Keratinocyte (primary cell): Measurements from ENCODE around the gene ETF1. TPM values are rescaled to one million over a fixed set of nuclear protein-coding genes. Genes with fewer than 3 reads are reported as not detected.

Experiments
- DNase-seq: peaks from one replicate; pipeline ENCODE4 v3.0.0-alpha.2; 2011; ENCODE audit warnings: low read depth, missing footprints, low spot score
- FAIRE-seq: peaks from 2 replicates; lab custom pipeline; 2011; peaks lifted over from hg19 to GRCh38; lab: Jason Lieb, UNC
- H2AFZ ChIP-seq: 2 replicates; pipeline ENCODE4 v1.6.0; 2012; ENCODE audit warnings: low read length, control low read depth, inconsistent platforms; ENCODE audit not compliant: control insufficient read depth
- H3K27ac ChIP-seq: 2 replicates; pipeline ENCODE4 v1.5.1; 2011; ENCODE audit warnings: low read length; ENCODE audit not compliant: control insufficient read depth, insufficient read depth
- H3K27me3 ChIP-seq: 3 replicates; pipeline ENCODE4 v1.6.0; 2011; ENCODE audit warnings: low read length; ENCODE audit not compliant: control insufficient read depth, insufficient read depth; ENCODE audit errors: extremely low read depth
- H3K36me3 ChIP-seq, 2 experiments: 2 replicates in 1 of 2; 3 replicates in 1 of 2; pipeline ENCODE4 v1.5.1; 2011; ENCODE audit warnings: low read length in 2 of 2, mild to moderate bottlenecking in 1 of 2; ENCODE audit not compliant: control insufficient read depth in 2 of 2, insufficient read depth in 2 of 2; ENCODE audit errors: extremely low read depth in 1 of 2
- H3K4me1 ChIP-seq: 3 replicates; pipeline ENCODE4 v1.5.1; 2011; ENCODE audit warnings: low read length; ENCODE audit not compliant: control insufficient read depth, insufficient read depth; ENCODE audit errors: extremely low read depth
- H3K4me2 ChIP-seq: 3 replicates; pipeline ENCODE4 v1.6.0; 2011; ENCODE audit warnings: low read depth, low read length; ENCODE audit not compliant: control insufficient read depth, insufficient read depth; ENCODE audit errors: extremely low read depth
- H3K4me3 ChIP-seq, 3 experiments: fragments of 200-600 bp in 1 of 3; sonication (generic) in 1 of 3; 2 replicates in 2 of 3; 3 replicates in 1 of 3; pipeline ENCODE4 v1.5.1; 2011 to 2016; ENCODE audit warnings: low read length in 3 of 3, mild to moderate bottlenecking in 3 of 3, control low read depth in 2 of 3, inconsistent platforms in 1 of 3, low read depth in 1 of 3, mixed read lengths in 1 of 3, mixed run types in 1 of 3, moderate library complexity in 1 of 3; ENCODE audit not compliant: control insufficient read depth in 2 of 3, insufficient read depth in 2 of 3; ENCODE audit errors: extremely low read depth in 1 of 3
- H3K79me2 ChIP-seq: 2 replicates; pipeline ENCODE4 v1.6.0; 2012; ENCODE audit warnings: low read length; ENCODE audit not compliant: control insufficient read depth, insufficient read depth
- H3K9ac ChIP-seq: 3 replicates; pipeline ENCODE4 v1.6.0; 2011; ENCODE audit warnings: low read length; ENCODE audit not compliant: control insufficient read depth, insufficient read depth; ENCODE audit errors: extremely low read depth
- H3K9me1 ChIP-seq: 3 replicates; pipeline ENCODE4 v1.6.0; 2011; ENCODE audit warnings: low read length; ENCODE audit not compliant: control insufficient read depth, insufficient read depth; ENCODE audit errors: extremely low read depth
- H3K9me3 ChIP-seq: 2 replicates; pipeline ENCODE4 v1.5.1; 2012; ENCODE audit warnings: low read depth, low read length; ENCODE audit not compliant: control insufficient read depth
- H4K20me1 ChIP-seq: 3 replicates; pipeline ENCODE4 v1.6.0; 2011; ENCODE audit warnings: low read length; ENCODE audit not compliant: control insufficient read depth, insufficient read depth; ENCODE audit errors: extremely low read depth
- CTCF ChIP-seq, 3 experiments: IDR thresholded peaks in 1 of 3; conservative IDR thresholded peaks in 1 of 3; optimal IDR thresholded peaks in 1 of 3; 2 replicates in 2 of 3; 3 replicates in 1 of 3; pipeline versions ENCODE3 to v1.5.1; 2011; ENCODE audit warnings: low read length in 3 of 3, mild to moderate bottlenecking in 3 of 3, moderate library complexity in 2 of 3, control low read depth in 1 of 3, inconsistent platforms in 1 of 3; ENCODE audit not compliant: insufficient read depth in 2 of 3; ENCODE audit errors: extremely low read depth in 1 of 3
- EZH2 ChIP-seq: IDR thresholded peaks from one replicate; pipeline ENCODE4 v1.6.1; 2012; ENCODE audit warnings: inconsistent platforms, mild to moderate bottlenecking, low read length, moderate library complexity
- dilution Hi-C: fragments of 300-500 bp; cut with MboI; formaldehyde crosslinking; loops from one replicate; pipeline ENCODE4 v1.7.0; 2020; ENCODE audit warnings: low sequenced_read_pairs; ENCODE audit not compliant: extremely low pct_ligation_motif_present
- polyA plus RNA-seq, 5 experiments: library from polyadenylated mRNA; depleted of rRNA in 3 of 5; stranded (reverse) in 3 of 5; stranded (forward) in 1 of 5; unstranded in 1 of 5; fragments of >200 nt; gene quantifications; 1 replicate in 1 of 5; 2 replicates in 3 of 5; 3 replicates in 1 of 5; pipeline versions ENCODE4 v1.2.1 to v1.2.3, GENCODE V29; 2011 to 2012; ENCODE audit warnings: missing spikeins in 2 of 5, low read depth in 1 of 5, low replicate concordance in 1 of 5

Gene ETF1
- polyA plus RNA-seq, 1 donor (not counting 4 experiments of a cell fraction or from before 2014, with no cell fraction given): 137 TPM

- H3K79me2 ChIP-seq: peaks cover 7% of the 10 kb centered on the region
- dilution Hi-C loops: no loop called here
- no peak overlapping the region for H3K4me3 ChIP-seq
- no peak overlapping the region for H3K9ac ChIP-seq
- H3K27me3 ChIP-seq: no peaks in the 10 kb centered on the region
- FAIRE-seq: peak; percentile 93
- no peak overlapping the region for H3K27ac ChIP-seq
- H4K20me1 ChIP-seq: peaks cover 6% of the 10 kb centered on the region
- peak overlapping the region; percentile 8 for H3K4me2 ChIP-seq
- H3K9me3 ChIP-seq: no peaks in the 10 kb centered on the region
- TF ChIP-seq EZH2 (no peak), CTCF (optimal IDR thresholded peaks at IDR 0.05 in 1 of 3, IDR thresholded peaks at IDR 0.05 in 1 of 3, conservative IDR thresholded peaks at IDR 0.05 in 1 of 3; ENCODE audit: extremely low read depth in 1 of 3, insufficient read depth in 2 of 3, low read length in 3 of 3) (no peak)
- peaks cover 0 to under 1% of the 10 kb centered on the region in 2 experiments for H3K36me3 ChIP-seq
- no peaks in the 10 kb centered on the region for H3K9me1 ChIP-seq
- peak overlapping the region; percentile 24 for H2AFZ ChIP-seq
- peaks cover 13% of the 10 kb centered on the region for H3K4me1 ChIP-seq
- DNase-seq: no peak
These were observed 81.5 kb downstream of the ETF1 start for GRCh38 chr5:138461343-138462125.

GRCh38 chr5:138460032-138460693, 82.9 kb downstream of the ETF1 start:
- H3K4me2 ChIP-seq: no peak overlapping the region
- H3K79me2 ChIP-seq: no peaks in the 10 kb centered on the region
- H3K9me3 ChIP-seq: no peaks in the 10 kb centered on the region
- no peaks in the 10 kb centered on the region for H3K36me3 ChIP-seq
- no peak overlapping the region for H3K27ac ChIP-seq
- no peaks in the 10 kb centered on the region for H3K9me1 ChIP-seq
- H3K4me3 ChIP-seq: no peak overlapping the region
- no peak overlapping the region for H3K9ac ChIP-seq
- H3K4me1 ChIP-seq: peaks cover 12% of the 10 kb centered on the region
- FAIRE-seq (no peak), DNase-seq (no peak)
- TF ChIP-seq CTCF (optimal IDR thresholded peaks at IDR 0.05 in 1 of 3, IDR thresholded peaks at IDR 0.05 in 1 of 3, conservative IDR thresholded peaks at IDR 0.05 in 1 of 3; ENCODE audit: extremely low read depth in 1 of 3, insufficient read depth in 2 of 3, low read length in 3 of 3) (no peak), EZH2 (no peak)
- H4K20me1 ChIP-seq: no peaks in the 10 kb centered on the region
- H2AFZ ChIP-seq: no peak overlapping the region
- dilution Hi-C loops: no loop called here
- no peaks in the 10 kb centered on the region for H3K27me3 ChIP-seq
